ENCODE data around the gene FAM162A. TPM values are rescaled to one million over a fixed set of nuclear protein-coding genes. Genes with fewer than 3 reads are reported as not detected.

FAM162A gene
- total and polyA plus RNA-seq, 7 experiments from 2014 or later = 17.6 to 123 (median 37.6) TPM

GRCh38 chr3:122410111-122410510, 26.1 kb downstream of the FAM162A start:
- ATAC-seq (no peak), DNase-seq (no peak)
- Mint-ChIP-seq H3K9me3 (peaks cover 0 to 3% (median 0%) of the 10 kb centered on the region in 11 donors), H3K4me3 (no peak overlapping the region), H3K36me3 (peaks cover 12 to 45% (median 27%) of the 10 kb centered on the region in 5 donors), H3K27me3 (no peaks in the 10 kb centered on the region), H3K4me1 (peaks cover 19 to 39% (median 35%) of the 10 kb centered on the region in 7 donors), H3K27ac (peak overlapping the region in 3 of 9 donors; percentile 14 to 33 (median 32))
- H3K27ac ChIP-seq (ENCODE audit: low read depth, low read length) = no peak overlapping the region
- H3K4me1 ChIP-seq (ENCODE audit: control insufficient read depth in 2 of 2, insufficient read depth in 2 of 2, low read length in 2 of 2) = peaks cover 6 to 14% of the 10 kb centered on the region in 2 donors
- peaks cover under 1 to 58% (median 19%) of the 10 kb centered on the region in 3 experiments for H3K36me3 ChIP-seq (ENCODE audit: control insufficient read depth in 2 of 3, insufficient read depth in 3 of 3, low read length in 3 of 3)
- intact Hi-C loops (cut with micrococcal nuclease) = no loop called here
- no peak overlapping the region for H3K4me3 ChIP-seq (ENCODE audit: low read length)
- H3K9me3 ChIP-seq (ENCODE audit: control insufficient read depth in 2 of 3, low read length in 3 of 3) = no peaks in the 10 kb centered on the region
- CTCF ChIA-PET = no interaction called here
- H3K27me3 ChIP-seq (ENCODE audit: control insufficient read depth in 2 of 2, insufficient read depth in 2 of 2, low read length in 2 of 2) = no peaks in the 10 kb centered on the region
- POLR2A ChIA-PET = interaction anchor here (1.3 kb wide), 1 partner anchor 26 kb away, joined by 5 read pairs; the partner anchor contains the start of gene FAM162A

GRCh38 chr3:122410639-122411038, 26.7 kb downstream of the FAM162A start:
- Mint-ChIP-seq H3K36me3 (peaks cover 12 to 45% (median 29%) of the 10 kb centered on the region in 5 donors), H3K27ac (peak overlapping the region in 2 of 9 donors; percentile 3 to 17), H3K9me3 (peaks cover 0 to 5% (median 0%) of the 10 kb centered on the region in 11 donors), H3K4me3 (no peak overlapping the region), H3K4me1 (peaks cover 23 to 44% (median 39%) of the 10 kb centered on the region in 7 donors), H3K27me3 (no peaks in the 10 kb centered on the region)
- no peak overlapping the region for H3K4me3 ChIP-seq (ENCODE audit: low read length)
- ChIA-PET CTCF (no interaction called here), POLR2A (interaction anchor here (0.6 to 1.6 kb wide), 2 partner anchors 26 to 96 kb away, joined by 3 to 7 read pairs; partner anchors contain the start of gene FAM162A)
- H3K27ac ChIP-seq (ENCODE audit: low read depth, low read length) = no peak overlapping the region
- intact Hi-C loops (cut with micrococcal nuclease) = no loop called here
- ATAC-seq = no peak
- H3K27me3 ChIP-seq (ENCODE audit: control insufficient read depth in 2 of 2, insufficient read depth in 2 of 2, low read length in 2 of 2) = no peaks in the 10 kb centered on the region
- H3K4me1 ChIP-seq (ENCODE audit: control insufficient read depth in 2 of 2, insufficient read depth in 2 of 2, low read length in 2 of 2) = peaks cover 11 to 16% of the 10 kb centered on the region in 2 donors
- no peaks in the 10 kb centered on the region for H3K9me3 ChIP-seq (ENCODE audit: control insufficient read depth in 2 of 3, low read length in 3 of 3)
- no peak for DNase-seq
- H3K36me3 ChIP-seq (ENCODE audit: control insufficient read depth in 2 of 3, insufficient read depth in 3 of 3, low read length in 3 of 3) = peaks cover 0 to 52% (median 19%) of the 10 kb centered on the region in 3 experiments

DNA sequence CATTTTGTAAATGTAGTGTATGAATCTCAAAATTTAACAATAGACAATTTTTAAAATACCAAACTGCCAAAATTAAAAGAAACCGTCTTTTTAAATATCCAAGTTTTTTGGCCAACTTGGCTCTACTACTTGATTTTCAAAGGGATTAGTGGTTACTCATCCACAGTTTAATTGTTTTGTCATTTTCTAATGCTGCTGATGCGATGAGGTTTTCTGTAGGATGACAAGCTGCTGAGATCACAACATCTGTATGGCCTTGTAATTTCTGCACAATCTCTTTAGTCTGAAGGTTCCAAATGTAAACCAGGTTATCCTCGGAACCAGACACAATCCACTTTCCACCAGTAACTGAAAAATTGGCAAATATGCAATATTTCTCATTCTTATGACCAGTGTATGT, 30.4 kb downstream of the FAM162A start:
- H3K9me3 ChIP-seq (ENCODE audit: control insufficient read depth in 2 of 3, low read length in 3 of 3) = no peaks in the 10 kb centered on the region
- ChIA-PET POLR2A (interaction anchor here (0.5 to 5.8 kb wide), 4 partner anchors 30 to 753 kb away, joined by 3 to 112 read pairs (median 9); partner anchors contain the start of genes FAM162A, HCLS1 and MIX23), CTCF (no interaction called here)
- DNase-seq = no peak
- H3K4me1 ChIP-seq (ENCODE audit: control insufficient read depth in 2 of 2, insufficient read depth in 2 of 2, low read length in 2 of 2) = peaks cover 19 to 24% of the 10 kb centered on the region in 2 donors
- Mint-ChIP-seq H3K9me3 (peaks cover 0 to 5% (median 0%) of the 10 kb centered on the region in 11 donors), H3K27me3 (peaks cover 0 to 3% (median 0%) of the 10 kb centered on the region in 5 donors), H3K27ac (peak overlapping the region; percentile 98 to 100 (median 100)), H3K4me3 (peak overlapping the region; percentile 92 to 99 (median 97)), H3K4me1 (peaks cover 27 to 71% (median 59%) of the 10 kb centered on the region in 7 donors), H3K36me3 (peaks cover 4 to 28% (median 15%) of the 10 kb centered on the region in 5 donors)
- no peak for ATAC-seq
- H3K27me3 ChIP-seq (ENCODE audit: control insufficient read depth in 2 of 2, insufficient read depth in 2 of 2, low read length in 2 of 2) = no peaks in the 10 kb centered on the region
- peaks cover 0 to 16% (median 12%) of the 10 kb centered on the region in 3 experiments for H3K36me3 ChIP-seq (ENCODE audit: control insufficient read depth in 2 of 3, insufficient read depth in 3 of 3, low read length in 3 of 3)
- intact Hi-C loops (cut with micrococcal nuclease) = no loop called here
- H3K4me3 ChIP-seq (ENCODE audit: low read length) = peak overlapping the region; percentile 96
- peak overlapping the region; percentile 93 for H3K27ac ChIP-seq (ENCODE audit: low read depth, low read length)

GRCh38 chr3:122415104-122415744, 31.2 kb downstream of the FAM162A start:
- ChIA-PET CTCF (interaction anchor here (1.7 kb wide), 1 partner anchor 31 kb away, joined by 6 read pairs; the partner anchor contains the start of gene FAM162A), POLR2A (interaction anchor here (1.1 to 5.8 kb wide), 15 partner anchors 7 to 869 kb away, joined by 3 to 112 read pairs (median 10); partner anchors contain the start of genes DTX3L, FAM162A, HCLS1 and KPNA1)

DNA sequence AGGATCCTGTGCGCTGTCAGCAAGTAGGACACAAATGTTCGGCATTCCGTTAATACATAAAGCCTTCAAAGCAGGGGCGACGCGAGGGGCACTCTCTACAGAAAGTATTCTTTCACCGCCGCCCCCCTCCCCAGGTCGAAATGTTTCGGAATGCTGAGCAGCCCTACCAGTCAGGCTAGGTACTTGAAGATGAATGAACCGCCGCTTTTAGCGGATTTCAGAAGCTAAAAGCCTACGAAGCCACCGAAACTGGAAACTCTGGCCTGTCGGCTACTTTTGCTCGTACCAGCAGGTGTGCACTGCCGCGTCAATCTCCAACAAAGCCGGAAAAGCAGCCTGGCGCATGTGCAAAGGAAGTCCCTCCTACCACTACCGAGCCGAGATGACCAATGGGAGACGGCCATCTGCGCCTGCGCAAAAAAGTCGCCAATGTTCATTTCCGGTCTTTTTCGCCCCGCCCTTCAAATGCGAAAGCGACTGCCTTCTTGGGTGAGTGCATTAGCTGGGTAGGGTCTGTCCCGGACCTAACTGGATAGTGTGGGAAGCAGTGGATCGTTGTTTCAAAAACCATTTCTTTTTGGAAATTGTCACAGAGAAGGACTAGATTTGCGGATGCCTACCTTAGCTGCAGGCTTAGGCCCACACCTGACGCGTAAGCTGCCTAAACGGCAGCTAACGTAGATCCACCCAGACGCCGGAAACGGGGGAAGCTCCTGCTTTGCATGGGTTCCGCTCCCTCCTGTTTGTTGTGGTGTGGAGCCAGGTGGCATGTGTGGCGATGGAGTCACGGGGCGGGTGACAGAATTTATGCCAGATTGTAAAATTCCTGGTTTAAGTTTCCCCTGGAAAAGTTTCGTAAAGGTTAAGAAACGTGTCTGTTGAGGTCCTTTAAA, 32.0 kb downstream of the FAM162A start, which contains the start of gene WDR5B:
TSS of gene WDR5B (minus strand) at position 301 of the 893 bp plus-strand sequence. CDS start 534 bp downstream, outside the sequence.
- Histone ChIP-seq H3K4me3 (ENCODE audit: low read length) (peak within 1 kb of the TSS; percentile 96), H3K36me3 (ENCODE audit: control insufficient read depth in 2 of 3, insufficient read depth in 3 of 3, low read length in 3 of 3) (peaks cover 0 to 1% (median 0%) of the 10 kb centered on the region in 3 experiments), H3K4me1 (ENCODE audit: control insufficient read depth in 2 of 2, insufficient read depth in 2 of 2, low read length in 2 of 2) (peaks cover 19 to 24% of the 10 kb centered on the region in 2 donors), H3K27ac (ENCODE audit: low read depth, low read length) (peak within 1 kb of the TSS; percentile 93), H3K27me3 (ENCODE audit: control insufficient read depth in 2 of 2, insufficient read depth in 2 of 2, low read length in 2 of 2) (no peaks in the 10 kb centered on the region), H3K9me3 (ENCODE audit: control insufficient read depth in 2 of 3, low read length in 3 of 3) (no peaks in the 10 kb centered on the region)
- Mint-ChIP-seq H3K27me3 (peaks cover 0 to 3% (median 0%) of the 10 kb centered on the region in 5 donors), H3K4me1 (peaks cover 24 to 72% (median 65%) of the 10 kb centered on the region in 7 donors), H3K9me3 (peaks cover 0 to 5% (median 0%) of the 10 kb centered on the region in 11 donors), H3K4me3 (peak within 1 kb of the TSS; percentile 92 to 99 (median 97)), H3K27ac (peak within 1 kb of the TSS; percentile 98 to 100 (median 100)), H3K36me3 (peaks cover 0 to 28% (median 13%) of the 10 kb centered on the region in 5 donors)
- intact Hi-C loops (cut with micrococcal nuclease) = loop anchor here (1.0 to 5.0 kb wide), 16 partner anchors 32 to 1674 kb away; partner anchors contain the start of genes FAM162A (in 2 of the 2), GOLGB1 (in 2 of the 2), HCLS1 (in 2 of the 2) and KPNA1 (in 2 of the 2)
- DNase-seq = peak; percentile 95 to 99 (median 99)
- ATAC-seq = peak; percentile 94
- POLR2A ChIA-PET = interaction anchor here (0.7 to 5.8 kb wide), 21 partner anchors 8 to 870 kb away, joined by 3 to 112 read pairs (median 8); partner anchors contain the start of genes DTX3L, FAM162A, HCLS1 and HSPBAP1
- CTCF ChIA-PET = interaction anchor here (0.9 to 1.7 kb wide), 2 partner anchors 32 to 94 kb away, joined by 3 to 6 read pairs; partner anchors contain the start of gene FAM162A

More at GRCh38 chr3:122415104-122415744, 31.2 kb downstream of the FAM162A start:
- DNase-seq = peak; percentile 9 to 62 (median 47)
- Histone ChIP-seq H3K9me3 (ENCODE audit: control insufficient read depth in 2 of 3, low read length in 3 of 3) (no peaks in the 10 kb centered on the region), H3K27ac (ENCODE audit: low read depth, low read length) (peak overlapping the region; percentile 93), H3K4me3 (ENCODE audit: low read length) (peak overlapping the region; percentile 96), H3K4me1 (ENCODE audit: control insufficient read depth in 2 of 2, insufficient read depth in 2 of 2, low read length in 2 of 2) (peaks cover 19 to 24% of the 10 kb centered on the region in 2 donors), H3K36me3 (ENCODE audit: control insufficient read depth in 2 of 3, insufficient read depth in 3 of 3, low read length in 3 of 3) (peaks cover 0 to 7% (median 6%) of the 10 kb centered on the region in 3 experiments), H3K27me3 (ENCODE audit: control insufficient read depth in 2 of 2, insufficient read depth in 2 of 2, low read length in 2 of 2) (no peaks in the 10 kb centered on the region)
- Mint-ChIP-seq H3K4me3 (peak overlapping the region; percentile 92 to 99 (median 97)), H3K27me3 (peaks cover 0 to 3% (median 0%) of the 10 kb centered on the region in 5 donors), H3K27ac (peak overlapping the region; percentile 98 to 100 (median 100)), H3K9me3 (peaks cover 0 to 5% (median 0%) of the 10 kb centered on the region in 11 donors), H3K4me1 (peaks cover 24 to 74% (median 63%) of the 10 kb centered on the region in 7 donors), H3K36me3 (peaks cover 4 to 31% (median 13%) of the 10 kb centered on the region in 5 donors)
- intact Hi-C loops (cut with micrococcal nuclease) = loop anchor here in 1 of 2 donors (5.0 kb wide), 2 partner anchors 377 to 1673 kb away; partner anchors contain the start of genes GTF2E1, HSPBAP1 and RABL3
- ATAC-seq = peak; percentile 35

Data from naive thymus-derived CD4-positive, alpha-beta T cell (primary cell).